22Rv1 (cell line): ENCODE measurements around the gene GTF2B.

Experiments used
- H3K27ac ChIP-seq: fragments of 450-650 bp; 2 replicates; pipeline ENCODE4 v1.5.1; 2017
- CTCF ChIP-seq: fragments of 450-650 bp; IDR thresholded peaks from 2 replicates; pipeline ENCODE4 v1.5.1; 2017; ENCODE audit warnings: mild to moderate bottlenecking
- ZFX ChIP-seq: fragments of 450-650 bp; IDR thresholded peaks from 2 replicates; pipeline ENCODE4 v1.6.1; 2017; ENCODE audit warnings: antibody characterized with exemption, borderline replicate concordance

GTF2B gene

GRCh38 chr1:88803444-88803843, 87.9 kb downstream of the GTF2B start:
- H3K27ac ChIP-seq: no peak overlapping the region
- no peak for TF ChIP-seq ZFX
- no peak for TF ChIP-seq CTCF

GRCh38 chr1:88802950-88803349, 88.4 kb downstream of the GTF2B start:
- H3K27ac ChIP-seq: no peak overlapping the region
- TF ChIP-seq ZFX (no peak), CTCF (no peak)
